Choroid plexus epithelial cell (primary cell): ENCODE measurements around the gene TPCN2.

Experiments used
- DNase-seq: peaks from one replicate; pipeline ENCODE4 v3.0.0-alpha.2; 2010; ENCODE audit warnings: low read depth
- H3K4me3 ChIP-seq: 2 replicates; pipeline ENCODE4 v1.5.1; 2011; ENCODE audit warnings: low read depth, mild to moderate bottlenecking, control low read depth, low read length, moderate library complexity
- TF ChIP-seq, protein P1 (sequence below): conservative IDR thresholded peaks from 2 replicates; pipeline ENCODE4 v1.5.1; 2011; ENCODE audit warnings: low read depth, mild to moderate bottlenecking, control low read depth, inconsistent platforms, low read length, moderate library complexity

TPCN2 gene

DNA sequence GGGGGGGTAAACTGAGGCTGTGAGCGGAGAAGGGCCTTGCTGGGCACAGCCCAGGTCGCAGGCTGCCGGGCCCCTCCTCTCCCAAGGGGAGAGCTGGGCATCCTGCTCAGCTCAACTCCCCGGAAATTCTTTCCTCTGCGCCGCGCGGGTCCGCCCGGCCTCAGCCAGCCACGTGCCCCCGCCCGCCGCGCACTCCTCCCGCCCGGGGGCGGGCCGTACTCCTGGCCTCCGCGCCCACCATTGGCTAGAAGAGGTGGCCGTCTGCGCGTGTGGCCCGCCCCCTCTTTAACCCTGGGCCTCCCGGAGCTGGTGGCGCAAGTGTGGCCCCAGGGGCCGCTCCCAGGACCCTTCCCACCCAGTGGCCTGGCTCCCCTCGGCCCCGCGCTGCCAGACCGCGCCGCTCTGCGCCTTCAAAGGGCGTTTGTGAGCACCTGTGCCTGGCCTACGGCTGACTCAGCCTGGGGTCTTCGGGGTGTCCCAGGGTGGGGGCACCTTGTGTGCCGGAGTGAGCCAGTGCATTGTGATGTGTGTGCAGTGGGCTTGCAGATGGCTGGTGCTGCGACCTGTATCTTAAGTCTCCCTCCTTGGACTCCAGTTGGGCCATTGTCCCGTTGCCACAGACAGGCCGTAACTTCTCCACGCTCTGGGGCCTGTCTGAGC is 37.6 kb upstream of the TPCN2 start:
- peak overlapping the region; percentile 41 for H3K4me3 ChIP-seq

DNA sequence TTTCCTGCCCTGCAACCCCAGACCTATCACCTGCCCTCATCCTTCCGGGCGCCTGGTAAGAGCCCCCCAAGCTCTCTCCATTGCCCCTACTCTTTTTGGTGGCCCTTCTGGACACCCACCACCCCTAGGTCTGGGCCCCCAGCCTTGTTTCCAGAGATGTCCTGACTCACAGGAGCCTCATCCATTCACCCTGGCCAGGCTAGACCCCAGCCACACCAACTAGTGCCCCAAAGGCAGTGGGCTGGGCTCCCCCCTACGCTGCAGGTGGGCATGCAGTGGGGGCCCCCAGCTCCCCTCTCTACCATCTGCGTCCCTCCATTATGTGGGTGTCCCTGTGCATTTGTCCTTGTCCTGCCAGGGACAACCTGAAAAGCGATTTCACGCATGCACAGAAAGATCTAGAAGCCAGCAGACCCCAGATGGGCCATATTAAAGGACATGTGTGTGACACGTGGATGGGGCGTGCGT is 37.1 kb upstream of the TPCN2 start:
- H3K4me3 ChIP-seq, result no peak overlapping the region
- TF ChIP-seq, protein P1, sequence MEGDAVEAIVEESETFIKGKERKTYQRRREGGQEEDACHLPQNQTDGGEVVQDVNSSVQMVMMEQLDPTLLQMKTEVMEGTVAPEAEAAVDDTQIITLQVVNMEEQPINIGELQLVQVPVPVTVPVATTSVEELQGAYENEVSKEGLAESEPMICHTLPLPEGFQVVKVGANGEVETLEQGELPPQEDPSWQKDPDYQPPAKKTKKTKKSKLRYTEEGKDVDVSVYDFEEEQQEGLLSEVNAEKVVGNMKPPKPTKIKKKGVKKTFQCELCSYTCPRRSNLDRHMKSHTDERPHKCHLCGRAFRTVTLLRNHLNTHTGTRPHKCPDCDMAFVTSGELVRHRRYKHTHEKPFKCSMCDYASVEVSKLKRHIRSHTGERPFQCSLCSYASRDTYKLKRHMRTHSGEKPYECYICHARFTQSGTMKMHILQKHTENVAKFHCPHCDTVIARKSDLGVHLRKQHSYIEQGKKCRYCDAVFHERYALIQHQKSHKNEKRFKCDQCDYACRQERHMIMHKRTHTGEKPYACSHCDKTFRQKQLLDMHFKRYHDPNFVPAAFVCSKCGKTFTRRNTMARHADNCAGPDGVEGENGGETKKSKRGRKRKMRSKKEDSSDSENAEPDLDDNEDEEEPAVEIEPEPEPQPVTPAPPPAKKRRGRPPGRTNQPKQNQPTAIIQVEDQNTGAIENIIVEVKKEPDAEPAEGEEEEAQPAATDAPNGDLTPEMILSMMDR, result no peak
- DNase-seq, result no peak

More for the DNA sequence above, 37.6 kb upstream of the TPCN2 start:
- TF ChIP-seq, protein P1, result no peak
- DNase-seq, result peak; percentile 80

DNA sequence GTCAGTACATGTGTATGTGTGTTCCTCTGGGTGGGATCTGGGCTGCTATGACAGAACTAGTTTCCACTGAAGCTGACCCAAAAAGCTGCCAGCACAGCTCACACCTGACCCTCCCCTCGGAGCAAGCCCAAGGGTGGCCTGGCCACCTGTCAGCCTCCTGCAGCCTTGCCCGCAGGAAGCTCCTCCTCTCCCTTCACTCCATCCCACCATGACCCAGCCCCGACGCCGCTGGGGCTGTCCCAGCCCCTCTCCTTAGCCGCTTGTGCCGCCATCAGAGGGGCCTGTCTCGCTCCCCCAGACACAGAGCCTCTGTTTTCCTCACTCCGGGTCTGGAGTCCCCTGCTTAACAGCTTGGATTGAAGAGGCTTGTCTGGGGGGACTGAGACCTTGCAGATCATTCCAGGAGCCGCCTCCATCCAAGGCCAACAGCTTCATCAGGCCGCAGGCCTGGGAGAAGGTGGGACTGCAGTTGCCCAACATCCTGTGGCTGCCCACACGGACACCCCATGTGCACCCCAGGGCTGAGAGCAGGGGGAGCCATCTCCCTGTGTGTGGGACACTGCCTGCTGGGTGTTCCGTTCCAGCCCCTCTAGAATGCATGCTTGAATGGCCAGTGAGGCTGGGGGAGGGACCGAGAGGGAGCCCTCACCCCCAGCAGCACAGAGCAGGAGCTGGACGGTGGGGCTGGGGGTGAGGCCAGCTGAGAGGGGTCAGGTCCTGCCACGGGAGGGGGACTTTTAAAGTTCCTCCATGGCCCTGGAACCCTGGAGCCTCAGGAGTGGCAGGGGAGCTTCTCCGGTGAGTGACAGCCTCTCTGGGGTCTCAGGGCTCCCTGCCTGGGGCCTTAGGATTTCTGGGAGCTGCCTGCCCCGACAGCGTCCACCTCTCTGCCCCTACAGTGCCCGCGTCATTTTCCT is 36.4 kb upstream of the TPCN2 start:
- H3K4me3 ChIP-seq, result peak overlapping the region; percentile 49
- DNase-seq, result peak; percentile 42
- TF ChIP-seq, protein P1, result no peak

DNA sequence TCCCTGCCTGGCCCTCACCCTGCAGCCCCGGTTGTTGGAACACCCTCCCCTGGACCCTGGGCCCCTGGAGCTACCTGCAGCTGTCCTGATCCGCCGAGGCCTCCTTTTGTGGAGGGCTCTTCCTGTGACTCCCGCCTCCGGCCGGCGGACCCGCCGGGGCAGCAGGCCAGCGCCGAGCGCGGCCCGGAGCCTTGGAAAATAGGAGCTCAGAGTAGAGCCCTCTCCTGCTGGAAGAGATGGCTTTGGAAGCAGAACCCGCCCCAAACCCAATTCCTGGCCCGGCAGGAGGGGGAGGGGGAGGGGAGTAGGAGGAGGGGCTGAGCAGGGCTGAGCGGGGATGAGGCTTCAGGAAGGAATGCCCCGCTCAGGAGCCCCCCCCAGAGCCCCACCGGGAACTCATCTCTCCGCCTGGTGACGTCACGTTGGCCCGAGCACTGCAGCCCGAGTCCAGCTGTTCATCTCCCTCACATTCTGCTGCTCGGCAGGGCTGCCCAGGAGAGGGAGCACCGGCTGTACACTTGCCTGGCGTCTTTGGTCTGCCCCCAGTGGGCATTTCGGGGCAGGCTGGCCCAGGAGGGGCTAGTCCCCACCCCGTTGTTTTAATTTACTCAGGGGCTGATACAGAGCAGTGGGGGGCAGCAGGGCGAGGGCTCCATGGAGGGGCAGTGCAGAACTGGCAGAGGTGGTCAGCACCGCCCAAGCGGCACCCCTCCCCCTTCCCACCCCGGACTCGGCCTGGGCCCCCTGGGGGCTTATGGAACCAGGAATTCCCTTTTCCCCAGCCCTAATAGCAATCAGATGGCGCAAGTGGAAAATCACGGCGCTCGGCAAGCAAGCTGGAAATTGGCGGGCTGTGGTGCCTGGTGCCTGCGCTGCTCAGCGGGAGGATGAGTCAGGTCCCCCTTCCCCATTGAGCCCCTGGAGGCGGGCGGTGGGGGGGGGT is 35.5 kb upstream of the TPCN2 start, which contains the start of gene MRGPRF:
MRGPRF (minus strand) TSS at position 238 of the 943 bp plus-strand sequence. CDS start 3,345 bp downstream, outside the sequence.
- H3K4me3 ChIP-seq, result peak within 1 kb of the TSS; percentile 49
- peak; percentile 58 for DNase-seq
- TF ChIP-seq, protein P1, result peak; percentile 59

DNA sequence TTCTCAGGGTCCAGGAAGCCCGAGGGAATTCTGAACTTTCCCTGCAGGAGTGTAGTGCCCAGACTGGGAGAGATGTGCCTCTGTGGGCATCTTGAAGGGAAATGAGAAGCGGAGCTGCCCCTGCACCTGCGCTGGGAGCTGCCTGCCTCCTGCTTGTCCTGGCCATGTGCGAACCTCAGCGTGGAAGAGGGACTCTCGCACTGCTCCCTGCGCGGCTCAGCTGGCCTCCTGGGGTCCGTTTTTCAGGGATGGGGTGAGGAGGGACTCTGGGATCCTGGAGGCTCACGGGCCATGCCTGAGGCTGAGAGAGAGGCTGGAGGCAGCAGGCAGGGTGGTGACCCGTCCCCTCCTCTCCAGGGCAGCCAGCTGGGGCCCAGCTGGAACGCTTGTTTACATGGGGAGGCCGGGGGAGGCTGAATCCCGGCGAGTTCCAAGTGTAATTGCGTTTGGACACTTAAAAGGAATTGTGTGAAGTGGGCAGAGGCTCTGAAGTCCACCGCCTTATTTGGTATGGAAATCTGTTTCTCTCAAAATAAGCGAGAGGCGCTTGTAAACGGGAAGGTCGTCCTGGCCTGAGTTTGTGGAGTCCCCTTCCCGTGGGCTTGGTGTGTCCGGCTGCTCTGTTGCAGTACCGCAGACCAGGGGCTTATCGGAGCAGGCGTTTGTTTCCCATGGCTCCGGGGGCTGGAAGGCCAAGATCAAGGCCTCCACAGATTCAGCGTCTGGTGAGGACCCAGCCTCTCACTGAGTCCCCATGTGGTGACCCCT is 34.5 kb upstream of the TPCN2 start:
- H3K4me3 ChIP-seq, result no peak overlapping the region
- TF ChIP-seq, protein P1, result no peak
- peak; percentile 34 for DNase-seq

DNA sequence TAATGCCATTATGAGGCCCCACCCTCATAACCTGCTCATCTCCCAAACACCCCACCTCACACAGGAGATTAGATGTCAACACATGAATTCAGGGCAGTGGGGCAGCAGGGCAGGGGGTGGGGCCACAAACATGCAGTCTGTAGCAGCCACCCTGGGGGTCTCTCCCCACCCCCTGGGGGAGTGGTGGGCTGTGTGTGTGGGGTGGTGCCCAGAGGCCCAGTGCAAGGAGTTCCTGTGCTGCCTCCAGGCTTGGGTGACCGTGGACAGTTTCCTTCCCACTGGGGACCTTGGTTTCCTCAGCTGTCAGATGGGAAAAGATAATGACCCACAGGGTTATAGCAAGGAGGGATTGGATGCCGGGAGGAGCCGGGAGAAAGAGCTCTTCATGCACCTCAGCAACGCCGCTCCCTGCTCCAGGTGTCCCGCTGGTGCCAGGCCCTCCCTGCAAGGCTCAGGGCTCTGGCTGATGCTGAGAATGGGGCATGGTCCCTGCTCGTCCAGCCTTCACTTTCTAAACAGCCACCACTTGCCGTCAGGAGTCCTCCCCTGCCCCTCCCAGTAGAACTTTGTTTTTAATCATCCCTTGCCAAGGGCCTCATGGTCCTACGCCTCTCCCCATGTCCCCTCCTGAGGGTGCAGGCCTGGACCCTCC is 33.7 kb upstream of the TPCN2 start:
- TF ChIP-seq, protein P1, result no peak
- DNase-seq, result no peak
- H3K4me3 ChIP-seq, result no peak overlapping the region
